Liver (tissue), 9 donors: ENCODE results near the gene PCBP1. TPM values are rescaled to one million over a fixed set of nuclear protein-coding genes. Genes with fewer than 3 reads are reported as not detected.
"Not testable (repeated sequence)": the region's sequence is repeated elsewhere in the genome, so short reads cannot be mapped to it uniquely, and the experiment has no call there.

Experiments used
- DNase-seq: peaks from one replicate; pipeline ENCODE4 v3.0.0-alpha.2; 2017; ENCODE audit warnings: low spot score
- H3K27ac ChIP-seq, 2 donors: one replicate each; pipeline ENCODE4 v1.7.0; 2013; ENCODE audit warnings: inconsistent platforms in 2 of 2, low read length in 2 of 2, control low read depth in 1 of 2, low read depth in 1 of 2, mild to moderate bottlenecking in 1 of 2
- H3K27me3 ChIP-seq, 4 donors: one replicate each; pipeline versions ENCODE4 v1.6.1 to v1.7.0; 2013; ENCODE audit warnings: low read length in 3 of 4, inconsistent platforms in 1 of 4, mild to moderate bottlenecking in 1 of 4, moderate library complexity in 1 of 4; ENCODE audit not compliant: control insufficient read depth in 4 of 4, insufficient read depth in 4 of 4
- H3K36me3 ChIP-seq, 4 donors: one replicate each; pipeline versions ENCODE4 v1.6.1 to v1.7.0; 2013; ENCODE audit warnings: low read length in 3 of 4, mild to moderate bottlenecking in 3 of 4, low read depth in 1 of 4, moderate library complexity in 1 of 4; ENCODE audit not compliant: control insufficient read depth in 4 of 4, insufficient read depth in 3 of 4
- H3K4me1 ChIP-seq, 4 donors: one replicate each; pipeline versions ENCODE4 v1.6.1 to v1.7.0; 2013; ENCODE audit warnings: low read length in 3 of 4, mild to moderate bottlenecking in 3 of 4, moderate library complexity in 1 of 4; ENCODE audit not compliant: control insufficient read depth in 4 of 4, insufficient read depth in 4 of 4
- H3K4me3 ChIP-seq, 3 donors: one replicate each; pipeline versions ENCODE4 v1.6.1 to v1.7.0; 2013; ENCODE audit warnings: low read length in 3 of 3, control low read depth in 1 of 3, low read depth in 1 of 3, mild to moderate bottlenecking in 1 of 3
- H3K9ac ChIP-seq, 2 donors: one replicate each; pipeline ENCODE4 v1.7.0; 2013; ENCODE audit warnings: low read length in 2 of 2, mild to moderate bottlenecking in 2 of 2, moderate library complexity in 2 of 2, control low read depth in 1 of 2, low read depth in 1 of 2
- H3K9me3 ChIP-seq, 4 donors: one replicate each; pipeline versions ENCODE4 v1.6.1 to v1.7.0; 2013; ENCODE audit warnings: low read length in 3 of 4; ENCODE audit not compliant: control insufficient read depth in 4 of 4
- EGR1 ChIP-seq, 2 donors: IDR thresholded peaks; 2 replicates each; pipeline ENCODE4 v1.6.1; 2016 to 2018; ENCODE audit warnings: antibody characterized with exemption in 2 of 2, low read depth in 2 of 2
- FOXA1 ChIP-seq: IDR thresholded peaks from 2 replicates; pipeline ENCODE4 v1.6.1; 2016; ENCODE audit warnings: antibody characterized with exemption
- FOXA2 ChIP-seq: IDR thresholded peaks from 2 replicates; pipeline ENCODE4 v1.6.1; 2016; ENCODE audit warnings: antibody characterized with exemption
- HNF4A ChIP-seq, 2 donors: conservative IDR thresholded peaks; 2 replicates each; pipeline ENCODE4 v1.6.1; 2016; ENCODE audit warnings: antibody characterized with exemption in 2 of 2, mild to moderate bottlenecking in 2 of 2
- HNF4G ChIP-seq: IDR thresholded peaks from 2 replicates; pipeline ENCODE4 v1.6.1; 2016; ENCODE audit warnings: antibody characterized with exemption
- JUND ChIP-seq, 2 donors: IDR thresholded peaks; 2 replicates each; pipeline ENCODE4 v1.6.1; 2016; ENCODE audit warnings: antibody characterized with exemption in 2 of 2
- NR2F2 ChIP-seq: IDR thresholded peaks from 2 replicates; pipeline ENCODE4 v1.6.1; 2016; ENCODE audit warnings: antibody characterized with exemption
- RAD21 ChIP-seq, 2 donors: IDR thresholded peaks; 2 replicates each; pipeline ENCODE4 v1.6.1; 2016; ENCODE audit warnings: antibody characterized with exemption in 2 of 2, mild to moderate bottlenecking in 2 of 2
- RXRA ChIP-seq, 2 donors: IDR thresholded peaks; 2 replicates each; pipeline ENCODE4 v1.6.1; 2017 to 2018; ENCODE audit warnings: antibody characterized with exemption in 2 of 2, mild to moderate bottlenecking in 1 of 2
- SP1 ChIP-seq: IDR thresholded peaks from 2 replicates; pipeline ENCODE4 v1.6.1; 2018; ENCODE audit warnings: antibody characterized with exemption, mild to moderate bottlenecking
- YY1 ChIP-seq: IDR thresholded peaks from 2 replicates; pipeline ENCODE4 v1.6.1; 2016; ENCODE audit warnings: antibody characterized with exemption, mild to moderate bottlenecking
- WGBS: extraction: QIAGEN DNeasy Blood & Tissue Kit; methylation state at CpG from one replicate; pipeline ENCODE4 v1.1.7; 2013; 5-methylcytosine and 5-hydroxymethylcytosine counted together
- polyA plus RNA-seq, 2 donors: library from polyadenylated mRNA; stranded (reverse) in 1 of 2; unstranded in 1 of 2; fragments of 200-250 nt in 1 of 2; fragments of >200 nt in 1 of 2; fragmentation: Nextera tagmentation in 1 of 2; extraction: Ambion mirVana in 1 of 2; gene quantifications; one replicate each; pipeline versions ENCODE4 v1.2.1 to v1.2.3, GENCODE V29; 2013 to 2015
- total RNA-seq, 2 donors: library from RNA; depleted of rRNA; stranded (reverse); fragments of >200 nt; gene quantifications; one replicate each; pipeline ENCODE4 v1.2.3, GENCODE V29; 2014
- TF ChIP-seq, protein P1 (sequence below): IDR thresholded peaks from 2 replicates; pipeline ENCODE4 v1.6.1; 2016; ENCODE audit warnings: antibody characterized with exemption
- TF ChIP-seq, protein P2 (sequence below): IDR thresholded peaks from 2 replicates; pipeline ENCODE4 v1.6.1; 2016; ENCODE audit warnings: antibody characterized with exemption, mild to moderate bottlenecking
- TF ChIP-seq, protein P3 (sequence below): IDR thresholded peaks from 2 replicates; pipeline ENCODE4 v1.6.1; 2016; ENCODE audit warnings: antibody characterized with exemption
- TF ChIP-seq, protein P4 (sequence below): fragments of 150-350 bp; IDR thresholded peaks from 2 replicates; pipeline ENCODE4 v1.5.1; 2017; ENCODE audit warnings: improper control_type of control experiment, low read depth, low read length; ENCODE audit not compliant: missing input control
- donor health status: healthy.
- donor health status: healthy.
- donor health status: healthy.
- donor health status: healthy.
- donor health status: healthy.

Gene PCBP1
- total and polyA plus RNA-seq, 4 donors, result 64.0 to 202 (median 87.9) TPM

DNA sequence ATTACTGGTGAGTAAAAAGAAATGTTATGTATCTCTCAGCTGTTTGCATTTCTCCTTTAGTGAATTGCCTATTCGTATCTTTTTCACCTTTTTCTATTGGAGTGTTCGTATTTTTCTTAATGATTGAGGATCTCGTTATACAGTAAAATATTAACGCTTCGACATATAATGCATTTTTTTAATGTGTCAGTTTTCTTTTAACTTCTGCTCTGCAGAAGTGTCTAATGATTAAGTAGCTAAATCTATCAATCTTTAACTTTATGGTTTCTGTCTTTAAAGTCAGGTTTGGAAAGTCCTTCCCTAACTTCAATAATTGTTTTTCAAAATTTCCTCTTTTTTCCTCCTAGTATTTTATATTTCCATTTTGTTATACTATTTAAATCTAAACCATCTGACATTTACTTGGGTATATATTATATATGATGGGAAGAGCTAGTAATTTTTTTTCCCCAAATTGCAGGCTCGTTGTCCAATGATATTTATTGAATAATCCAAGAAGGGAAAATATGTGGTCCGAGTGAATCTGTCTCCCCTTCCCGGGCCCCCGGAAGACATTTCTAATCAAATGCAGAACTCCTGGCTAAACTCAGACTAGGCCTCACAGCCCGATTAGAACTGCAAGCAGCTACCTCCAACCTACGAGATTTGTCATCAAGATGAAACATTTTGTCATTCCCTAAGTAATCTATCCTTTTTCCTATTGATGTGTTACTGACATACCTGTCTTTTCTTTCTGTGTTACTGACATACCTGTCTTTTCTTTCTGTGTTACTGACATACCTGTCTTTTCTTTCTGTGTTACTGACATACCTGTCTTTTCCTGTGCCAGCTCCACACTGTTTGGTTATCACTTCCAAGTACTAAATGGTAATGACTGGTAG lies 17.2 kb downstream of the PCBP1 start (continued):
- TF ChIP-seq JUND (IDR thresholded peaks at IDR 0.05) (no peak), FOXA1 (no peak)
- TF ChIP-seq, protein P1, sequence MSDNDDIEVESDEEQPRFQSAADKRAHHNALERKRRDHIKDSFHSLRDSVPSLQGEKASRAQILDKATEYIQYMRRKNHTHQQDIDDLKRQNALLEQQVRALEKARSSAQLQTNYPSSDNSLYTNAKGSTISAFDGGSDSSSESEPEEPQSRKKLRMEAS, result no peak

DNA sequence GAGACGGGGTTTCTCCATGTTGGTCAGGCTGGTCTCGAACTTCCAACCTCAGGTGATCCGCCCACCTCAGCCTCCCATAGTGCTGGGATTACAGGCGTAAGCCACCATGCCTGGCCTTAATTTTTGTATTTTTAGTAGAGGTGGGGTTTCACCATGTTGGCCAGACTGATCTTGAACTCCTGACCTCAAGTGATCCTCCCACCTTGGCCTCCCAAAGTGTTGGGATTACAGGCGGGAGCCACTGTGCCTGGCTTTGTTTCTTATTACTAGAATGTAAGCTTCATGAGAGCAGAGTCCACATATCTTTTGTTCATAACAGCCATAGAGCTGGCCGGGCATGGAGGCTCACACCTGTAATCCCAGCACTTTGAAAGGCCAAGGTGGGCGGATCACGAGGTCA lies 18.9 kb downstream of the PCBP1 start:
- not testable (repeated sequence) for H3K36me3 ChIP-seq, H3K4me3 ChIP-seq, H3K9me3 ChIP-seq, H3K27me3 ChIP-seq, H3K27ac ChIP-seq, DNase-seq, H3K9ac ChIP-seq
- peaks cover 4 to 22% (median 8%) of the 10 kb centered on the region in 4 donors for H3K4me1 ChIP-seq
- 97% methylated on average over 8 of the region's 8 CpGs for WGBS

DNA sequence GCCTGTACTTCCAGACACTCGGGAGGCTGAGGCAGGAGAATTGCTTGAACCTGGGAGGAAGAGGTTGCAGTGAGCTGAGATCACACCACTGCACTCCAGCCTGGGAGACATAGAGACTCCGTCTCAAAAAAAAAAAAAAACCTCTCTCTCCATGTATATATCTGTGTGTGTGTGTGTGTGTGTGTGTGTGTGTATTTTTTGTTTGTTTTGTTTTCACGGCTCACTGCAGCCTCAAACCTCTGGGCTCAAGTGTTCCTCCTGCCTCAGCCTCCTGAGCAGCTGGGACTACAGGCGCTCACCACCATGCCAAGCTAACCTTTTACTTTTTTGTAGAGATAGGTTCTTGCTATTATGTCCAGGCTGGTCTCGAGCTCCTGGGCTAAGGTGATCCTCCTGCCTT lies 23.1 kb downstream of the PCBP1 start:
- not testable (repeated sequence) for H3K4me3 ChIP-seq, H3K9ac ChIP-seq, H3K27me3 ChIP-seq, H3K27ac ChIP-seq, H3K9me3 ChIP-seq, DNase-seq, H3K36me3 ChIP-seq
- WGBS, result 96% methylated on average over 5 of the region's 5 CpGs
- peaks cover 0 to 12% (median 2%) of the 10 kb centered on the region in 4 donors for H3K4me1 ChIP-seq

DNA sequence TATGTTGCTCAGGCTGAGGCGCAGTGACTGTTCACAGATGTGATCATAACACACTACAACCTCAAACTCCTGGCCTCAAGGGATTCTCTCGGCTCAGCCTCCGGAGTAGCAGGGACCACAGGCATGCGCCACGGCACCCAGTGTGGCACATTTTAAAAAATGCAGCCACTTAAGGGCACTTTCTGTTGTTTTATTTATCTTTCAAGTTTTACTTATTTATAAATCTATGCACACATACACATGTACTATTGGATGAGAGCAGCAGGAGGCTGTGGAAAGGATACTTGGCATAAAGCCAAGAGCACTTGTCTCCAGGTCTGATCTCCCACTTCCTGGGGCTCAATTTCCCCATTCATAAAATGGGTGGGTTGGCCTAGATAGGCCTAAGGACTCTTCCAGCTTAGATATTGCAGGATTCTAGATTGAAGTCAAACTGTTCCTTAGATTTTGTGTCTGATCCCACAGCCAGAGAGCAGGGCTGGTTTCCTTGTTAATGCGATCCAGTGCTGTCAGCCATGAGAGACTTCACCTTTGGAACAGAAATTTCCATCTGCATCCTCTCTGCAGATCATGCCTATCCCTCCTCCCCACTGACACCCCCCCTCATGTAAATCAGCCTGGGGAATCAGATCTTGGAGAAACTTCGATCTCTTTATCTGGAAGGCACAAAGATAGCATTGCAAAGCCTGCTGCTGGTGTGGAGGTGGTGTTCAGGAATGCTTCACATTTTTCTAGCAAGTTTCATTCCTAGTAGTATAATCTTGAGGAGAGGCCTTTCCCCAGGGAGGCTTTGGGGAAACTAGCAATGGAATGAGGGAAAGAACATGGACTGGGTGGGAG lies 24.7 kb downstream of the PCBP1 start:
- H3K36me3 ChIP-seq, result no peaks in the 10 kb centered on the region
- no peak overlapping the region for H3K4me3 ChIP-seq
- H3K27ac ChIP-seq, result no peak overlapping the region
- H3K9me3 ChIP-seq, result no peaks in the 10 kb centered on the region
- no peak for DNase-seq
- WGBS, result 97% methylated on average over 7 of the region's 7 CpGs
- no peak overlapping the region for H3K9ac ChIP-seq
- H3K27me3 ChIP-seq, result no peaks in the 10 kb centered on the region
- TF ChIP-seq RXRA (IDR thresholded peaks at IDR 0.05) (no peak), RAD21 (IDR thresholded peaks at IDR 0.05) (no peak), EGR1 (IDR thresholded peaks at IDR 0.05; ENCODE audit: low read depth in 2 of 2) (no peak), JUND (IDR thresholded peaks at IDR 0.05) (no peak), YY1 (no peak), NR2F2 (no peak), FOXA2 (no peak), HNF4G (no peak), SP1 (no peak), HNF4A (conservative IDR thresholded peaks at IDR 0.05) (no peak), FOXA1 (no peak)
- TF ChIP-seq, protein P2, sequence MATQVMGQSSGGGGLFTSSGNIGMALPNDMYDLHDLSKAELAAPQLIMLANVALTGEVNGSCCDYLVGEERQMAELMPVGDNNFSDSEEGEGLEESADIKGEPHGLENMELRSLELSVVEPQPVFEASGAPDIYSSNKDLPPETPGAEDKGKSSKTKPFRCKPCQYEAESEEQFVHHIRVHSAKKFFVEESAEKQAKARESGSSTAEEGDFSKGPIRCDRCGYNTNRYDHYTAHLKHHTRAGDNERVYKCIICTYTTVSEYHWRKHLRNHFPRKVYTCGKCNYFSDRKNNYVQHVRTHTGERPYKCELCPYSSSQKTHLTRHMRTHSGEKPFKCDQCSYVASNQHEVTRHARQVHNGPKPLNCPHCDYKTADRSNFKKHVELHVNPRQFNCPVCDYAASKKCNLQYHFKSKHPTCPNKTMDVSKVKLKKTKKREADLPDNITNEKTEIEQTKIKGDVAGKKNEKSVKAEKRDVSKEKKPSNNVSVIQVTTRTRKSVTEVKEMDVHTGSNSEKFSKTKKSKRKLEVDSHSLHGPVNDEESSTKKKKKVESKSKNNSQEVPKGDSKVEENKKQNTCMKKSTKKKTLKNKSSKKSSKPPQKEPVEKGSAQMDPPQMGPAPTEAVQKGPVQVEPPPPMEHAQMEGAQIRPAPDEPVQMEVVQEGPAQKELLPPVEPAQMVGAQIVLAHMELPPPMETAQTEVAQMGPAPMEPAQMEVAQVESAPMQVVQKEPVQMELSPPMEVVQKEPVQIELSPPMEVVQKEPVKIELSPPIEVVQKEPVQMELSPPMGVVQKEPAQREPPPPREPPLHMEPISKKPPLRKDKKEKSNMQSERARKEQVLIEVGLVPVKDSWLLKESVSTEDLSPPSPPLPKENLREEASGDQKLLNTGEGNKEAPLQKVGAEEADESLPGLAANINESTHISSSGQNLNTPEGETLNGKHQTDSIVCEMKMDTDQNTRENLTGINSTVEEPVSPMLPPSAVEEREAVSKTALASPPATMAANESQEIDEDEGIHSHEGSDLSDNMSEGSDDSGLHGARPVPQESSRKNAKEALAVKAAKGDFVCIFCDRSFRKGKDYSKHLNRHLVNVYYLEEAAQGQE, result no peak
- TF ChIP-seq, protein P3, sequence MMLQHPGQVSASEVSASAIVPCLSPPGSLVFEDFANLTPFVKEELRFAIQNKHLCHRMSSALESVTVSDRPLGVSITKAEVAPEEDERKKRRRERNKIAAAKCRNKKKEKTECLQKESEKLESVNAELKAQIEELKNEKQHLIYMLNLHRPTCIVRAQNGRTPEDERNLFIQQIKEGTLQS, result no peak
- TF ChIP-seq, protein P4, sequence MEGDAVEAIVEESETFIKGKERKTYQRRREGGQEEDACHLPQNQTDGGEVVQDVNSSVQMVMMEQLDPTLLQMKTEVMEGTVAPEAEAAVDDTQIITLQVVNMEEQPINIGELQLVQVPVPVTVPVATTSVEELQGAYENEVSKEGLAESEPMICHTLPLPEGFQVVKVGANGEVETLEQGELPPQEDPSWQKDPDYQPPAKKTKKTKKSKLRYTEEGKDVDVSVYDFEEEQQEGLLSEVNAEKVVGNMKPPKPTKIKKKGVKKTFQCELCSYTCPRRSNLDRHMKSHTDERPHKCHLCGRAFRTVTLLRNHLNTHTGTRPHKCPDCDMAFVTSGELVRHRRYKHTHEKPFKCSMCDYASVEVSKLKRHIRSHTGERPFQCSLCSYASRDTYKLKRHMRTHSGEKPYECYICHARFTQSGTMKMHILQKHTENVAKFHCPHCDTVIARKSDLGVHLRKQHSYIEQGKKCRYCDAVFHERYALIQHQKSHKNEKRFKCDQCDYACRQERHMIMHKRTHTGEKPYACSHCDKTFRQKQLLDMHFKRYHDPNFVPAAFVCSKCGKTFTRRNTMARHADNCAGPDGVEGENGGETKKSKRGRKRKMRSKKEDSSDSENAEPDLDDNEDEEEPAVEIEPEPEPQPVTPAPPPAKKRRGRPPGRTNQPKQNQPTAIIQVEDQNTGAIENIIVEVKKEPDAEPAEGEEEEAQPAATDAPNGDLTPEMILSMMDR, result no peak
- TF ChIP-seq, protein P1, result no peak
- H3K4me1 ChIP-seq, result peaks cover 0 to 12% (median 2%) of the 10 kb centered on the region in 4 donors
